SH-SY5Y (cell line): ENCODE data around the gene PCGF3.

Source experiments
- GATA2 ChIP-seq: IDR thresholded peaks from 2 replicates; pipeline ENCODE4 v1.6.1; 2011; ENCODE audit warnings: mild to moderate bottlenecking, low read depth, low read length
- GATA3 ChIP-seq: IDR thresholded peaks from 2 replicates; pipeline ENCODE4 v1.6.1; 2011; ENCODE audit warnings: low read depth, mild to moderate bottlenecking, low read length, moderate library complexity

PCGF3 gene

DNA sequence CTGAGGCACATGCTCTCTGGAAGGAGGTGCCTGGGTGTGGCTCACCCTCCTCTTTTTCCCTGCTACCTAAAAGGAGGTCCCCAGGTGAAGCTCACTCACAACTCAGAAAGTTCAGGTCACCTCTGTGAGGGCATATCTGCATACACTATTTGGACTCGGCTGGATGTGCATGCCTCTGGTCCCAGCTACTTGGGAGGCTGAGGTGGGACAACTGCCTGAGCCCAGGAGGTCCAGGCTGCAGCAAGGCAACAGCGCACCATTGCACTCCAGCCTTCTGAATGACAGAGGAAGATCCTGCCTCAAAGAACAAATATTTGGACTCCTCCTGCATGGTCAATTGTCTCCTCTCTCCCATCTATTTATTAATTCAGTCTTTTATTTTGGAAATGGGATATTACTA is 73.9 kb downstream of the PCGF3 start:
- TF ChIP-seq GATA2 = no peak
- no peak for TF ChIP-seq GATA3

DNA sequence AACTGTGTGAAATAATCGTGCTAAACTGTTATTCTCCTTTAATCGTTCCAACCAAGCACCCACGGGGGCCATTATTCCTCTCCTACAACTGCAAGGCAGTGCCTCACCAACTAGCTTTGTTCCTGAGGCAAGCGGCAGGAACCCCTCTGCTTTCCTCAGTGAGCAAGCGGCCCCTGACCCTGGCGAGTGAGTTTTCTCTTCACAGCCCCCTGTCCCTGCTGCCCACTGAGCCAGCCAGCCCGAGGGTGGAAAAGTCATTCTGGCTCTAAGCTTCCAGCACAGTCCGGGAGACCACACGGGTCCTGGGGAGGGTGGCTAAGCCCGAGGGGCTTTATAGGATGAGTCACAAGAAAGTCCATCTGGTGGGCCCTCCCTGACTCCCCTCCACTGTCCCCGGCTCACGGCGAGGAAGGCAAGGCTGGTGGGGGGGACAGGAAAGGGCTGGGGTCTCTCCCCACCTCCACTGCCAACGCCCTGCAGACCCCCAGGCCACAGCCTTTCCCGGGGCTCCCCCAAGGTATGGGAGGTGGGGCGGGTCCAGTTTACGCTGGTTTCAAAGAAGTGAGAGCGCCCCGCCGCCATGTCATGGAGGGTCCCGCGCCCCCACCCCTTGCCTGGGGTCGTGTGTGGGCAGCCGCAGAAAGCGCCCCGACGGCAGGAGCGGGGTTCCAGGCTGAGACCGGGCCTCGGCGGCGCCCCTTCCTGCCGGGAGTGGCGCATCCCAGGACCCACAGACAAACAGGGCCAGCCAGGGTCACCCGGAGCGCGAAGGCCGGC is 75.3 kb downstream of the PCGF3 start:
- TF ChIP-seq GATA3 (no peak), GATA2 (no peak)

DNA sequence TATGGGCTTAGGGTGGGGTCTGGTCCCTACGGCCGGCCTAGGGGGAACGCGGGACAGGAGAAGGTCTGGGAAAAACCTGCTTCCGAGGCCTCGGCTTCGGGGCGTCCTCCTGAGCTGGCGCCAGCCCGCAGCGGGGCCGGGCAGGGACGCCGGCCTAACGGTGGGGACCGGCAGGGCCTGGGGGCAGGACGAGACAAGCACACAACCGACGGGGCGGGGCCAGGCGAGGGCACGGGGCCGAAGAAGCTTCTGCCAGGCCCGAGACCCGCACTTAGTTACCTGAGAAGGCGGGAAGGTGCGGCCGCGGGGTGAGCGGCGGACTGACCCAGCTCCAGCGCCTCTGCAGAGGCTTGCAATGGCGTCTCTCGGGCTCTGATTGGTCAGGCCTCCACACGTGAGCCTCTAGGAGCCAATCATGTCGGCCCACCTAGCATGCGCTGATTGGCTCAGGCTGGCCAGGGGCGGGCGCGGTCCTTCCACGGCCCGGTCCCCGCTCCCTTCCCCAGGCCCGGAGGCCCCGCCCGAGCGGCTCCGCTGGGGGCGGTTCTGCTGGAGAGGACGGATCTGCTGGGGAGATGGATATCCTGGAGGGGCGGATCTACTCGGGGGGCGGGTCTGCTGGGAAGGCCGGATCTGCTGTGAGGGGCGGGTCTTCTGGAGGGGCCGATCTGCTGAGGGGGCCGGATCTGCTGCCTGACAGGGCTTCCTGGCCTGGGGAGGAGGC is 76.0 kb downstream of the PCGF3 start:
- TF ChIP-seq GATA2 = peak; percentile 66; the same call in 1 of the 2 replicates
- TF ChIP-seq GATA3 = no peak

DNA sequence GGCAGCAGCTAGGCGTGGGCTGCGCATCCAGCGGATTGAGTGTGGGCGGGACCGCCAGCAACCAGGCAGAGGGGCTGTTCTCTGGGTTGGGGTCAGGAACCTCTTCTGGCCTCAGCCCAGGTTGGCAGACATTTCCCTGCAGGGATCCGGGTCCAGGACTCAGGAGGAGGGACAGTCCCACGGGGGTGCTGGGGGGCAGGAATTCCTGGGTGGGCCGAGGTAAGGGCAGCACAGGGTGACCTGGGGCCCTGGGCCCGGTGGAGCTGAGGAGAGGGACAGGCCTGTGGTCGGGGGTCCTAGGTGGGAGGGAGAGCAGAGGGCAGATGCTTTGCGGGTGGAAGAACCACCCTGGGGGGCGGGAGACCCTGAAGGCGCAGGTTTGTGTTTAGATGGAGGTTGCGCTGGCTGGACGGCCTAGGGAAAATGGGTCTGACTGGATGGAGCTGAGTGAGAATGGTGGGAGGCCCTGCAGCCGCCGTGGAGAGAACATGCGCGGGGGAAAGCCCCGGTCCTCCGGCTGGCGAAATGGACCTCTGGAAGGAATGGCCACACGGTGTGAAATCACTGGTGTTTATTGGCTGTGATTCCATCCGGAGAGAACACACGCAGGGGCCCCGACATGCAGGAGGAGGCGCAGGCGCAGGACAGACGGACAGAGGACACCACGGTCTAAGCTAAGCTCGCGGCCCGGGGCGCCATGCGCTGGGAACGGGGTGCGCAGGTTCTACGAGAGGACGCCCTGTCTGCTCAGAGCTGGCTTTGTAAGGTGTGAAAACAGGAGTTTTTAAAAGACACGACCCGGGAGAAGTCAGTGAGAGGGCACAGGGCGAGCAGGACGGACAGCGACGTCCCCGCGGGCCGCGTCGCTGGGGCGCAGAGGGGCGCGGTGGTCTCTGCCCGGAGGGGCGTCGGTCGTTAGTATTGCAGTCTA is 79.0 kb downstream of the PCGF3 start:
- TF ChIP-seq GATA3 (no peak), GATA2 (no peak)

DNA sequence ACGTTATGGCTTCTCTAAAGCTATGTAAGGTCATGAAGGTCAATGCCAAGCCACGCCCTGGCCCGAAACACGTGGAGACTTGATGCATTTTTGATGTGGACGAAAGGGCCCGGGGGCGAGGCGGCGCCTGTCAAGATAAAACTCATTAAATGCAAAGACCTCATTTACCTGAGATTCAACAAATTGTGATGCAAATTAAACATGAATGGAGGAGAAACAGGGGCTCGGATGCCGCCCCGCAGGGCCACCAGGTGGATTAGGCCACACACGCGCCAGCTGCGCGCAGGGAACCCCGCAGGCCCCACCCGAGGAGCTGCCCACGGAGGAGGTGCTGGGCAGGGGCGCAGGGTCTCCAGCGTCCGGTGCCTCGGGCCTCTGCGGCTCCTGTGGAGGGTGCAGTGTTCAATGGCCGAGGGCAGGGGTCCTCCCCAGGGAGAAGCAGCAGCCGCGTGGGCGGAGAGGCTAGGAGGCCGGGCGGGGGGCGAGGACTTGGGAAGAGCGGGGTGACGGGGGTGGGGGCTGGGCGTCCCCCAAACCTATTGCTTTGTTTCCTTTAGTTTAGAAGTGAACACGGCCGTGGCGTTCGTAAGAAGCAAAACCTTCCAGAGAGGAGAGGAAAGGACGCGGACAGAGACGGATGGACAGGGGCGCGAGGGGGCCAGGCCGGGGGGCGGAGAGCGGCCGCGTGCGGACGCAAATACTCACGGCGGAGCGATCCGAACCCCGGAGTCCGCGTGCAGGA is 79.9 kb downstream of the PCGF3 start:
- TF ChIP-seq GATA2 (no peak), GATA3 (no peak)

DNA sequence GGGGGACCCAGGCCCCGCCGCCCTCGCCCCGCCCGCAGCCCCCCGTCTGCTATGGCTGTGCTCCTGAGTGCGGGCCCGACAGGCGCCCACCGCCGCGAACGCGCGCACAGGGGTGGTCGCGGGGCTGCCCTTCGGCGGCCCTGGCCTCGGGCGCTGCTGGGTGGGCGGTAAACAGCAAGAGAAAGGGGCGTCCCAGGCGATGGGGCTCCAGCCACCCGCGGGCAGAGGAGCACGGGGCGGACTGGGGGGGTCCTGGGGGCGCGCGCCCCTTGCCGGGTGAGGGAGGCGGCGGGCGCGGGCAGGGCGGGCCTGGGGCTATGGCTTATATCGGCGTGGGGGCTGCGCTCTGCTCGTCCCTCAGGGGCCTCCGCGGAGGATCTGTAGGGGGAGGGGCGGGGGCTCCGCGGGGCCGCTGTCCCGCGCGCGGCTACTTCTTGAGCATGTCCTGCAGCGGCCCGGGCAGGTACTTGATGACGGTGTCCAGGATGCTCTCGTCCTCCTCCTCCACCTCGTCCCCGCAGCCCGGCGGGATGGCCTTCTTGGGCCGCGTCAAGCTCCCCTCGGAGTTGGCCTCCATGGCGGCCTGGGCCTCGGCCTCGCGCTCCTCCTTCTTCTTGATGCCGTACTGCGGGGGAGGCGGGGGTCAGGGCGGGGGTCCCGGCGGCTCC is 80.6 kb downstream of the PCGF3 start:
- TF ChIP-seq GATA2 (no peak), GATA3 (no peak)

DNA sequence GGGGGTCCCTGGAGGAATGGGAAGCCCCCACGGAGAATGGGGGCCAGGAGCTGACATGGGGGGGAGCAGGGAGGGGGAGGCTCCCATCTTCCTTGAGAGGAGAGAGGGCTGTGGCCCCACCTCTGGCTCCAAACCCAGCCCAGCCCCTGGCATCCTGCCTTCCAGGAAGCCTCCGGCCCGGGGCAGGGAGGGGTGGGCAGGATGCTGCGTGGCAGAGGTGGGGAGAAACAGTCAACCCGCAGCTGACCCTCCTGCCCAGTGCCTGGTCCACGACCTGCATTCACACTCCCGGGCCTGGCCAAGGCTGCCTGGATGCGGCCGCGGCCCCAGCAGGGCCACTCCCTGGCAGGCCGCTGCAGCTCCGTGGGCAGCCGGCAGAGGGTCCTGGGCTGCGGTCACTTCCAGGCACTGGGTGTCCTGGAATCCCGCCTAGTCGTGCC is 81.2 kb downstream of the PCGF3 start:
- TF ChIP-seq GATA3 (no peak), GATA2 (no peak)

DNA sequence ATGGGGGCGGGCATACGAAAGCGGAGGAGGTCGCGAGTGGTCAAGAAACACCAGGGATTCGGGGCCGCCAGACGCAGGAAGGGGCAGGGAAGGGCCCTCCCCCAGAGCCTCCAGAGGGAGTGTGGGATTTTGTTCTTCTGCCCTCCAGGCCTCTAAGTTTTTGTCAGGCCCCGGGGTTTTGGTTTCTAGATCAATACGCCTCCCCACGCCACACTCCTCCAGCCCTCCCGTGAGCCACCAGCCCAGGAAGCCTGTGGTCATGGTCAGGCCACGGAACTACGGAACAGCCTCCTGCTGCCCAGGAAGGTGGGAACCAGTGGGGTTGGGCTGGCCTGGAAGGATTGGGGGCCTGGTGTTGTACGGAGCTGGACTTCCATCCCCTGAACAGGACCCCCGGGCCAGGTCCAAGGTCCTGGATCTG is 81.9 kb downstream of the PCGF3 start:
- no peak for TF ChIP-seq GATA2
- TF ChIP-seq GATA3 = no peak

DNA sequence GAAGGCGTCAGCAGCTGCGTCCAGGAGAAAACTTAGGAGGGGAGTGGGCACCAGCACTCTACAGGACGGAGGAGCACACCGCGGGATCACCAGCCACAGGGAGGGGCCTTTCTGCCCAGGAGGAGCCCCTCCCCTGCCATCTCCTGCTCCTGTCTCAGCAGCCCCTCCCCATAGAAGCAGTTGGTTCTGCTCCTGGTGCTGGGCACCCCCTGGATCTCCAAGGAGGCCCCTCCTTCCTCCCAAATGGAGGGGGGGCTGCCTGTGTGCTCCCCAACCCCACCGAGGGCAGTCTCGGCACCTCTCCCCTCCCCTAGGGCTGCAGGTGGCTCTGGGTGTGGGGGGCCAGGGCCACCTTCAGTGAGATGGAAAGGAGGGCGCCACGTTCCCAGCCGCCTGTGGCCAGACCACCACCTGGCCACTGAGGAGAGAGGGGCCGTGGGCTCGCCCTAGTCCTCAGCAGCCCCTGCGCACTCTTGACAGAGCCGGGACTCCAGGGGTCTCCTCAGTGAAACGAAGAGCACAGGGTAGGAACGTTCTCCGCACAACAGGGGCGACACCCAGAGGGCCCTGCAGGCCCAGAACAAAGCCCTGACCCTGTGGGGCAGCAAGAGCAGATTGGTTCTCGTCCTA is 82.5 kb downstream of the PCGF3 start:
- TF ChIP-seq GATA3 (no peak), GATA2 (no peak)

DNA sequence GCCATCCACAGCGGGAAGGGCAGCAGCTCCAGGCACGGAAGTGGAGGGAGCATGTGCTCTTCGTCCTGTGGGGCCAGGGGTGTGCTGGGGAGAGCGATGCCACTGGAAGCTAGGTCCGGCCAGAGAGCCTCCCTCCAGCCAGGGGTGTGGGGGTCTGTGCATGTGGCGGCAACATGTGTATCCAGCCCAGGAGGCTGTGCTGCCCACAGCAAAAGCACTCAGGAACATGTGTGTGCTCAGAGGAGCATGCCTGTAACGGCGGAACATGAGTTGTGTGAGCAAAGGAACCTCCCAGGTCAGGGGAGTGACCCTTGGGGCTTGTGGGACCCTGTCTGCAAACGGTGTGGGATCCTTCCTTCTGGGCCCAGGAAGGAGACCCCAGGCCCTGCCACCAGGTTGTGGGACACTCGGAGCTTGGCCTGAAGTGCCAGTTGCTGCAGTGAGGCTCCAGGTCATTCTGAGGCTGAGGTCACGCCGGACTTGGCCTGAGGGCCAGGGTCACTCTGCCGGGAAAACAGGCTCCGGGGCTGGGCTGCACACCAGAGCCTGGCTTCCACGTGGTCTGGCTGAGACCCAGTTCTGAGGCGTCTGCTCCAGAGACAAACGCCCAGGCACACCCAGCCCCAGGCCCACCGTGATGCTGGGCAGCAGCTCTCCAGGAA is 83.1 kb downstream of the PCGF3 start:
- TF ChIP-seq GATA2 (no peak), GATA3 (no peak)

DNA sequence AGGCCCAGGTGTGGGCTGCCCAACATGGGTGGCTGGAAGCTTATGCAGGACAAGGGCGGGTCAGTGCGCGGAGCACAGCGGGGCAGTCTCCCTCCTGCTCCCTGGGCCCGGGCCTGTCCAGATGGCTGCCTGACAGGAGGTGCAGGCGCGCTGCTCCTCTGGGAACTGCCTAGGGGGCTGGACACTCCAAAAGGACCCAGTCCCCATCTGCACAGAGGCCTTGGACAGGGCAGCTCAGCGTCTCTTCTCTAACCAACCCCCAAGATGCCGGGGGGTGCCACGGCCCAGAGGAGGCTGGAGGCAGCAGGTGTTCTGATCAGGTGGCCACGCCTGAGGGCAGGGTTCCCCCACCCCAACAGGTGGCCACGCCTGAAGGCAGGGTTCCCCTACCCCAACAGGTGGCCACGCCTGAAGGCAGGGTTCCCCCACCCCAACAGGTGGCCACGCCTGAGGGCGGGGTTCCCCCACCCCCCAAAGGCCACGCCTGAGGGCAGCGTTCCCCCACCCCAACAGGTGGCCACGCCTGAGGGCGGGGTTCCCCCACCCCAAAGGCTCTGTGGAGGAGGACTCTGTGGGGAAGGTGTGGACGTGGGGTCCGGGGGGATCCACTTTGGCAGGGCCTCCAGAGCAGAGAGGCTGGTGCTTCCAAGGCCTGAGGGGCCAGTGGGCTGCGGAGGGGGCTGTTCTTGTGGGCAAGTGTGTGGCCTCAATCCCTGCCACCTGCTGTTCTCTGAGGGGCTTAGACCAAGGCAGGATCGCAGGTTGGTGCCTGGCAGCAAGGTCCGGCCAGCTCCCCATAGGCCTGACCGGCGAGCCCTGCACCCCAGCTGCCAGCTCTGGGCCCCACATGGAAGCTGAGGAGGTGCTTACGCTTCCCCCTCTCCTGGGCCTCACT is 84.2 kb downstream of the PCGF3 start:
- no peak for TF ChIP-seq GATA3
- TF ChIP-seq GATA2 = no peak
